Glutamatergic neuron (in vitro differentiated cells): Measurements from ENCODE around the gene GRIFIN. TPM values are rescaled to one million over a fixed set of nuclear protein-coding genes. Genes with fewer than 3 reads are reported as not detected.
"Not testable (repeated sequence)": the region's sequence is repeated elsewhere in the genome, so short reads cannot be mapped to it uniquely, and the experiment has no call there.

Experiments
- DNase-seq: peaks from one replicate; pipeline ENCODE4 v3.0.0; 2022
- H3K27ac Mint-ChIP-seq: one replicate; pipeline ENCODE4 v1.8.0; 2020; ENCODE audit warnings: mild to moderate bottlenecking, mixed read lengths, inconsistent platforms; ENCODE audit not compliant: unreplicated experiment
- H3K27me3 Mint-ChIP-seq: one replicate; pipeline ENCODE4 v1.8.0; 2020; ENCODE audit warnings: mild to moderate bottlenecking, moderate library complexity, mixed read lengths, inconsistent platforms; ENCODE audit not compliant: unreplicated experiment
- H3K36me3 Mint-ChIP-seq: one replicate; pipeline ENCODE4 v1.8.0; 2020; ENCODE audit warnings: mild to moderate bottlenecking, mixed read lengths, inconsistent platforms; ENCODE audit not compliant: unreplicated experiment
- H3K4me1 Mint-ChIP-seq: one replicate; pipeline ENCODE4 v1.8.0; 2020; ENCODE audit warnings: mild to moderate bottlenecking, low read depth, mixed read lengths, inconsistent platforms; ENCODE audit not compliant: unreplicated experiment
- H3K4me3 Mint-ChIP-seq: one replicate; pipeline ENCODE4 v1.8.0; 2020; ENCODE audit warnings: mild to moderate bottlenecking, mixed read lengths, inconsistent platforms; ENCODE audit not compliant: unreplicated experiment
- H3K9me3 Mint-ChIP-seq: one replicate; pipeline ENCODE4 v1.8.0; 2020; ENCODE audit warnings: mild to moderate bottlenecking, moderate library complexity, mixed read lengths, inconsistent platforms; ENCODE audit not compliant: unreplicated experiment
- total RNA-seq: library from RNA; stranded (reverse); fragmentation: NEBNext Ultra II Directional; extraction: Animal tissue kit (Norgen Biotek cat#: 25700); gene quantifications from one replicate; pipeline ENCODE4 v1.2.1, GENCODE V29; 2021; ENCODE audit not compliant: unreplicated experiment
- TF ChIP-seq, protein P1 (sequence below): fragments of 200-600 bp; sonication (generic); IDR thresholded peaks from one replicate; pipeline ENCODE4 v1.5.0; 2021; ENCODE audit not compliant: partially characterized antibody, unreplicated experiment

GRIFIN gene
- total RNA-seq, 1 donor from 2014 or later: not detected

DNA sequence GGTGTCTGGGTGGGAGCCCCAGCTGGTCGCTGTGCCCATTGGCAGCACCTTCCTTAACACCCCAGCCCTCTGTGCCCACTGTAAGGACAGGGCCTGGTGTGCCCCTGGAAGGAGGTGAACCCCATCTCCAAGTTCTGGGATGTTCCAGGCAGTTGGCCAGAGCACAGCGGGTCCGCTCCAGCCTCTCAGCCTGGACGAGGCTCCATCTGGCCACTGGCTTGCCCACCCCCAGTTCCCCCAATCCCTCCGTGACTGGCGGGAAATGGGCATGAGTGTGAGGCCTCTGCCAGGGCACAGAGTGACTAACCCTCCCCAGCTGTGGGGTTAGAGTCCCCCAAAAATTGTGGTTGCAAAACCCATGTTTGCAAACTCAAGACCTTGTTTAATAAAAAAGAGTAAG is 15.6 kb downstream of the GRIFIN start:
- DNase-seq: no peak
- H3K4me3 Mint-ChIP-seq: no peak overlapping the region
- TF ChIP-seq, protein P1, sequence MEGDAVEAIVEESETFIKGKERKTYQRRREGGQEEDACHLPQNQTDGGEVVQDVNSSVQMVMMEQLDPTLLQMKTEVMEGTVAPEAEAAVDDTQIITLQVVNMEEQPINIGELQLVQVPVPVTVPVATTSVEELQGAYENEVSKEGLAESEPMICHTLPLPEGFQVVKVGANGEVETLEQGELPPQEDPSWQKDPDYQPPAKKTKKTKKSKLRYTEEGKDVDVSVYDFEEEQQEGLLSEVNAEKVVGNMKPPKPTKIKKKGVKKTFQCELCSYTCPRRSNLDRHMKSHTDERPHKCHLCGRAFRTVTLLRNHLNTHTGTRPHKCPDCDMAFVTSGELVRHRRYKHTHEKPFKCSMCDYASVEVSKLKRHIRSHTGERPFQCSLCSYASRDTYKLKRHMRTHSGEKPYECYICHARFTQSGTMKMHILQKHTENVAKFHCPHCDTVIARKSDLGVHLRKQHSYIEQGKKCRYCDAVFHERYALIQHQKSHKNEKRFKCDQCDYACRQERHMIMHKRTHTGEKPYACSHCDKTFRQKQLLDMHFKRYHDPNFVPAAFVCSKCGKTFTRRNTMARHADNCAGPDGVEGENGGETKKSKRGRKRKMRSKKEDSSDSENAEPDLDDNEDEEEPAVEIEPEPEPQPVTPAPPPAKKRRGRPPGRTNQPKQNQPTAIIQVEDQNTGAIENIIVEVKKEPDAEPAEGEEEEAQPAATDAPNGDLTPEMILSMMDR: no peak
- H3K4me1 Mint-ChIP-seq: no peaks in the 10 kb centered on the region
- no peaks in the 10 kb centered on the region for H3K36me3 Mint-ChIP-seq
- no peaks in the 10 kb centered on the region for H3K27me3 Mint-ChIP-seq
- no peaks in the 10 kb centered on the region for H3K9me3 Mint-ChIP-seq
- no peak overlapping the region for H3K27ac Mint-ChIP-seq

DNA sequence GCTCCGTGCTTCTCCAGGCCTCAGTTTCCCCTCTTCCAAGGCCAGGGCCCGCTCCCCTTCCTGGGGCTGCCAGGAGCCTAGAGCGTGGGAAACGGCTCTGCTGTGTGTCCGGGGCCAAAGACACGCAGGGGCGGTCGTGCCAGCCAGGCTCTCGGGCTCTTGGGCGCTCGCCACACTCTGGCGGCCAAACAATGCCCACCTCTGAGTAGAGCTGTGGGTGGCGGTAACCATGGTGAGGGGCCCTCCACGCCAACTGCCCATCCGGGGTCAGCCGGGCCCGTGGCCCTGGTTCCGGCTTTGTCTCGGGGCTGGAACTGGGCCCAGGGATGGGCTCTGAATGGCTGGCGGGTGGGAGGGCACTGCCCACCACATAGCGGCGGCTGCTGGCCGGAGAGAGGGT is 16.0 kb downstream of the GRIFIN start:
- DNase-seq: no peak
- Mint-ChIP-seq H3K36me3 (no peaks in the 10 kb centered on the region), H3K4me1 (no peaks in the 10 kb centered on the region), H3K27ac (no peak overlapping the region), H3K4me3 (no peak overlapping the region), H3K27me3 (no peaks in the 10 kb centered on the region), H3K9me3 (no peaks in the 10 kb centered on the region)
- TF ChIP-seq, protein P1: no peak

DNA sequence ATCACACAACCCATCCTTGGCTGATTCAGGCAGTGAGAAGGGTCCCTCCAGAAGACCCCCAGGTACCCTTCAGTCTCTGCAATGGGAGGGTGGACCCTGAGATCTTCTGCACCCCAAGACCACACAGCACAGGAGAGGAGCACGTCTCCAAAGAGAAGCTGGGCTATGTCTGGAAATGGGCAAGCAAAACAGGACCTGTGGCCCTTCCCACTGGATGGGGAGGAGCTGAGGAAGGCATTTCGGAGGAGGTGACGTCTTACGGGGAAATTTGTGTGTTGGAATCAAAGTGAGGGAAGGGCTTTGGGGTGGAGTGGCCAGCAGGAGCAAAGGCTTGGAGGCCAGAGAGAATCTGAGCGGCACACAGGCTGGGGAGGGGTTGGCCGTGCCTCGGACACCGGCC is 16.5 kb downstream of the GRIFIN start:
- no peak for DNase-seq
- TF ChIP-seq, protein P1: no peak
- Mint-ChIP-seq H3K36me3 (no peaks in the 10 kb centered on the region), H3K4me3 (no peak overlapping the region), H3K27ac (no peak overlapping the region), H3K9me3 (no peaks in the 10 kb centered on the region), H3K27me3 (no peaks in the 10 kb centered on the region), H3K4me1 (no peaks in the 10 kb centered on the region)

GRCh38 chr7:2453849-2454248 is 22.3 kb downstream of the GRIFIN start:
- H3K27ac Mint-ChIP-seq, H3K9me3 Mint-ChIP-seq, H3K27me3 Mint-ChIP-seq, DNase-seq, H3K4me3 Mint-ChIP-seq, H3K36me3 Mint-ChIP-seq, H3K4me1 Mint-ChIP-seq: not testable (repeated sequence)

- Mint-ChIP-seq H3K27me3 (peaks cover 2% of the 10 kb centered on the region), H3K36me3 (no peaks in the 10 kb centered on the region), H3K4me3 (no peak overlapping the region), H3K27ac (no peak overlapping the region), H3K9me3 (peaks cover 1% of the 10 kb centered on the region), H3K4me1 (no peaks in the 10 kb centered on the region)
- no peak for DNase-seq
- TF ChIP-seq, protein P1: no peak
Measured at GRCh38 chr7:2452643-2453270, 23.4 kb downstream of the GRIFIN start.
